VCaP (cell line): Measurements from ENCODE around the gene SPTLC3.

ENCODE experiments used
- H3K27ac ChIP-seq: fragments of 450-650 bp; 2 replicates; pipeline ENCODE4 v1.5.1; 2017
- CTCF ChIP-seq: fragments of 450-650 bp; conservative IDR thresholded peaks from 2 replicates; pipeline ENCODE4 v1.5.1; 2017; ENCODE audit warnings: mild to moderate bottlenecking, moderate library complexity

SPTLC3 gene

DNA sequence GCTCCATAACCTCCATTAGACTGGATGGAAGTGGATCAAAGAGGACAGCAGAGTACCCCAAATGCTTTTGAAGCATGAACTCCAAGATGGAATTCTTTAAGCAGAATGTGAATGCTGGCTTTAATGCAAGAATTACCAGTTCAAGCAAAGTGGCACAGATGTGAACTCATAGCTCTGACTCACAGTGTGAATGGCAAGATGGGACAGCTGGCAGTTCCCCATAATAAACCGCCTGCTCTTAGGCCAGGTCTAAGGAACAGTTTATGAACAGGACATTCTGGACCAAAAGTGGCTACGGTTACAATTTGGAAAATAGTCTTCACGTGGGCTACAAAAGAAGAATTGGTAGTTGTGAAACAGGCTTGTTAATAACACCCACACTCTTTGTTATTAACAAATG is 76.5 kb downstream of the SPTLC3 start:
- no peak overlapping the region for H3K27ac ChIP-seq
- TF ChIP-seq CTCF: no peak

DNA sequence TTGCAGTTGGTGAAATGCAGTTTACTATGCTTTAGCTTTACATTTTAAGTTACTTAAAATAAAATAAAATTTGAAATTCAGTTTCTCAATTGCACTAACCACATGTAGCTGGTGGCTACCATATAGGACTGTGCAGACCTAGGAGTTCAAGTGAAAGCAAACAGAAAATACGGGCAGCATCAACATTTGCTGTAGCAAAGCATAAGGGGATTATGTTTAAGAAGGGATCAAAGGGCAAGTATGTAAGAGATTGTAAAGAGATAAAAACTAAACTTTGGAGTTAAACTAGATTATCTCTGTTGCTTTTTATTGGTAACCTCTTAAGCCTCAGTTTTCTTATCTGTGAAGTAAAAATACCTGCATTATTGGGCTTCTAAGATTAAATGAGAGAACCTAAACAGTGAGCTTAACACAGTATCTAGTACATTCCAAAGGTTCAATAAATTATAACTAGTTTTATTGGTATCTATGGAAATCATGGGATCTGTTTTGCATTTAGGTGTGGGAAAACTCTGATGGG is 81.2 kb downstream of the SPTLC3 start:
- no peak for TF ChIP-seq CTCF
- H3K27ac ChIP-seq: no peak overlapping the region

DNA sequence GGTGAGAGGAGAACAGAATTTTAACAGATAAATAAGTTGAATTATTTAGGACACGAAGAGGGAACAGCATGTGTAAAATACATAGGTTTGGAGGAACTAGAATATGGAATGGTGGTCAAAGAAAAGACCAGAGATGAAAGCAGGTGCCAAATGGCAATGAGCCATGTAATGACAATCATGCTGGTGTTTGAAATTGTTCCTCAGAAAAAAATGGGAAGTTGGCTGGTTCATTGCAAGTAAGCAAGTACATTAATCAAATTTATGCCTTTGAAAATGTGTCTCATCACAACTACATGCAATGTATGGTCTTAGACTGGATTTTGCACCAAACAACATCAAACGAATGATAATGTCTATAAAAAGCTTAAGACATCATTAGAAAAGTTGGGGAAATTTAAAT is 83.3 kb downstream of the SPTLC3 start:
- H3K27ac ChIP-seq: no peak overlapping the region
- no peak for TF ChIP-seq CTCF

- no peak for TF ChIP-seq CTCF
- H3K27ac ChIP-seq: no peak overlapping the region
Measured at GRCh38 chr20:13094976-13095375, 86.2 kb downstream of the SPTLC3 start.

DNA sequence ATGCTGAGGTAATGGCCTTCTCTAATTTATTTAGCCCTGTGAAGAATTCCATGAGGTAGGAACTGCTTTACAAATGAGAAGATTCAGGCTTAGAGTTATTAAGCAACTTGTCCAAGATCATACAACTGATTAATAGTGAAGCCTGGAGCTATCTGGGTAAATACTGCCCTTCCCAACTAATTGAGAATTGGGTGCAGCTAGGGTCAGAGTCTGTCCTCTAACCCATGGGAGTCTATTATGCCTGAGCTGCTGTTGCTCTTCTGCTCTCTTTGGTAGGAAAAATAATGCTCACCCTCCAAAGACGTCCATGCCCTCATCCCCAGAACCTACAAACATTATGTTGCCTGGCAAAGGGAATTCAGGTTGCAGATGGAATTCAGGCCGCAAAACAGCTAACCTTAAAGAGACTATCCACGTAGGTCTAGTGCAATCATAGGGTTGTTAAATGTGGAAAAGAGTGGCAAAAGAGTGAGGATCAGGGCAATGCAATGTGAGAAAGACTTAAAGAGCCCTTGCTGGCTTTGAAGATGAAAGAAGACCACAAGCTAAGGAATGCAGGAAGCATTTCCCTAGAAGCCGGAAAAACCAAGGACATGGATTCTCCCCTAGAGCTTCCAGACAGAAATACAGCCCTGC is 90.1 kb downstream of the SPTLC3 start:
- H3K27ac ChIP-seq: no peak overlapping the region
- TF ChIP-seq CTCF: no peak

DNA sequence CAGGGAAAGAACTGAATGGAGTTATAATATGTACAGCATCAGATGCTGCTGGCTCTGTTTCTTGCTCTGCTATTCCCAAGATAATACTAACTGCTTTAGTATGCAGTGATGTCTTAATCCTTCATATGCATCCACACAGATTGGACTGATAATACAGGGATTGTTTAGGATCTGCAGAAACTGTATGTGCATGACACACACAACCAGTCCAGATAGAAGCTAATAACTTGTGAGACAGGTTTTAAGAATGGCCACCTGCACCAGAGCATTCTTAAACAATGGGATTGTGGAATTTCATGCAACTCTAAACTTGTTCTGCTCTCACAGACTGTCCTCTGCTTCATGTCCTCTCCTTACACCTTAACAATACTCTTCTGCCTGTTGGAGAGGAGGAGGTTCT is 90.9 kb downstream of the SPTLC3 start:
- TF ChIP-seq CTCF: no peak

GRCh38 chr20:13101276-13101675 is 92.5 kb downstream of the SPTLC3 start:
- TF ChIP-seq CTCF: no peak
- H3K27ac ChIP-seq: no peak overlapping the region

More for the DNA sequence above, 90.9 kb downstream of the SPTLC3 start:
- no peak overlapping the region for H3K27ac ChIP-seq
